Endodermal cell (in vitro differentiated cells): ENCODE results near the gene CLCN5. TPM values are rescaled to one million over a fixed set of nuclear protein-coding genes. Genes with fewer than 3 reads are reported as not detected.

Source experiments
- DNase-seq: peaks from one replicate; pipeline ENCODE4 v3.0.0-alpha.2; 2017
- H3K27ac ChIP-seq: 2 replicates; pipeline ENCODE4 v1.5.1; 2013; ENCODE audit warnings: mild to moderate bottlenecking, low read depth, low read length, moderate library complexity
- H3K27me3 ChIP-seq: 2 replicates; pipeline ENCODE4 v1.6.1; 2013; ENCODE audit warnings: mild to moderate bottlenecking, low read length, moderate library complexity; ENCODE audit not compliant: insufficient read depth, control insufficient read depth, poor library complexity, severe bottlenecking
- H3K36me3 ChIP-seq: 2 replicates; pipeline ENCODE4 v1.7.0; 2013; ENCODE audit warnings: mild to moderate bottlenecking, low read length, moderate library complexity; ENCODE audit not compliant: control insufficient read depth, insufficient read depth
- H3K4me1 ChIP-seq: one replicate; pipeline ENCODE4 v1.7.0; 2013; ENCODE audit warnings: low read length; ENCODE audit not compliant: control insufficient read depth, insufficient read depth
- H3K4me3 ChIP-seq: 2 replicates; pipeline ENCODE4 v1.5.1; 2013; ENCODE audit warnings: mild to moderate bottlenecking, low read length, moderate library complexity
- H3K9ac ChIP-seq: 2 replicates; pipeline ENCODE4 v1.6.1; 2013; ENCODE audit warnings: mild to moderate bottlenecking, low read length, moderate library complexity; ENCODE audit not compliant: poor library complexity, severe bottlenecking; ENCODE audit errors: extremely low read depth
- H3K9me3 ChIP-seq: 2 replicates; pipeline ENCODE4 v1.6.1; 2013; ENCODE audit warnings: mild to moderate bottlenecking, low read length, moderate library complexity; ENCODE audit not compliant: control insufficient read depth
- H3K27ac Mint-ChIP-seq: 2 replicates; pipeline ENCODE4 v1.8.0; 2020; ENCODE audit warnings: mixed read lengths
- H3K27me3 Mint-ChIP-seq: 2 replicates; pipeline ENCODE4 v1.8.0; 2021; ENCODE audit warnings: mild to moderate bottlenecking, mixed read lengths; ENCODE audit not compliant: insufficient read depth
- H3K36me3 Mint-ChIP-seq: 2 replicates; pipeline ENCODE4 v1.8.0; 2020; ENCODE audit warnings: low read depth, mixed read lengths
- H3K4me1 Mint-ChIP-seq: 2 replicates; pipeline ENCODE4 v1.8.0; 2020; ENCODE audit warnings: mixed read lengths
- H3K4me3 Mint-ChIP-seq: 2 replicates; pipeline ENCODE4 v1.8.0; 2020; ENCODE audit warnings: mild to moderate bottlenecking, moderate library complexity, mixed read lengths
- H3K9me3 Mint-ChIP-seq: 2 replicates; pipeline ENCODE4 v1.8.0; 2020; ENCODE audit warnings: mild to moderate bottlenecking, mixed read lengths
- CTCF ChIP-seq: fragments of 200-600 bp; sonication (generic); conservative IDR thresholded peaks from 2 replicates; pipeline ENCODE4 v1.5.0; 2021; ENCODE audit warnings: antibody characterized with exemption, mild to moderate bottlenecking
- WGBS, 2 experiments: methylation state at CpG; one replicate each; pipeline versions ENCODE4 v1.1.5 to v1.1.7; 2013; ENCODE audit warnings: missing lambda C conversion rate in 2 of 2, mixed read lengths in 1 of 2; ENCODE audit not compliant: insufficient coverage in 1 of 2, insufficient read length in 1 of 2; 5-methylcytosine and 5-hydroxymethylcytosine counted together
- total RNA-seq, 2 donors: library from RNA; stranded (reverse); fragmentation: NEBNext Ultra II Directional in 1 of 2; extraction: Animal tissue kit (Norgen Biotek cat#: 25700) in 1 of 2; gene quantifications; 2 replicates in 1 of 2; 3 replicates in 1 of 2; pipeline ENCODE4 v1.2.1, GENCODE V29; 2021

Gene CLCN5
- total RNA-seq, 2 donors from 2014 or later = 12.9 to 18.9 TPM

GRCh38 chrX:49934729-49935128 is 12.3 kb downstream of the CLCN5 start:
- Mint-ChIP-seq H3K36me3 (no peaks in the 10 kb centered on the region), H3K4me3 (no peak overlapping the region), H3K27me3 (no peaks in the 10 kb centered on the region), H3K4me1 (no peaks in the 10 kb centered on the region), H3K27ac (no peak overlapping the region), H3K9me3 (peaks cover 23% of the 10 kb centered on the region)
- Histone ChIP-seq H3K9me3 (no peaks in the 10 kb centered on the region), H3K4me3 (no peak overlapping the region), H3K9ac (no peak overlapping the region), H3K27ac (no peak overlapping the region), H3K36me3 (no peaks in the 10 kb centered on the region), H3K27me3 (no peaks in the 10 kb centered on the region), H3K4me1 (no peaks in the 10 kb centered on the region)
- DNase-seq = no peak
- no peak for TF ChIP-seq CTCF
- WGBS, 2 experiments = 88 to 100% methylated on average over 1 to 3 of the region's 3 CpGs

DNA sequence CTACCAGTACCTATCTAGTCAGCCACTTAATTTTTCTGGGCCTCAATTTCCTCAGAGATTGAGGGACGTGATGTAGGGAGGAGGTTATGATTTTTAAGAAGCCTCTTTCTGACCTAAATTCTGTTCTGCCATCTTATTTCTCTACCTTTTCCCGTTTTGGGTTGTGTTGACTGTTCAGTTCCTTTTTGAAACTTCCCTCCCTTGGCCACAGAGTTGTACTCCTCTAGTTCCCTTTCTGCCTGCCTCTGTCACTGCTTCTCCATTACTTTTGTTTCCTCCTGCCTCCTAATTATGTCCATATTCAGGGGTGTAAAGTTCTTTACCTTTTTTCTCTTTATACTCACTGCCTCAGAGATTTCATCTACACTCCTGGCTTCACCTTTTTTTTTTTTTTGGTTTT is 25.4 kb downstream of the CLCN5 start:
- Histone ChIP-seq H3K9me3 (no peaks in the 10 kb centered on the region), H3K9ac (no peak overlapping the region), H3K4me3 (no peak overlapping the region), H3K4me1 (no peaks in the 10 kb centered on the region), H3K27me3 (no peaks in the 10 kb centered on the region), H3K27ac (no peak overlapping the region), H3K36me3 (no peaks in the 10 kb centered on the region)
- no peak for DNase-seq
- Mint-ChIP-seq H3K27ac (no peak overlapping the region), H3K27me3 (no peaks in the 10 kb centered on the region), H3K4me1 (no peaks in the 10 kb centered on the region), H3K36me3 (no peaks in the 10 kb centered on the region), H3K4me3 (no peak overlapping the region), H3K9me3 (peaks cover 36% of the 10 kb centered on the region)
- 88% methylated on average over 1 of the region's 2 CpGs; no CpG with 5 or more reads in 1 of the 2 experiments for WGBS, 2 experiments
- TF ChIP-seq CTCF = no peak

- Histone ChIP-seq H3K9me3 (no peaks in the 10 kb centered on the region), H3K27ac (no peak overlapping the region), H3K4me3 (no peak overlapping the region), H3K4me1 (no peaks in the 10 kb centered on the region), H3K27me3 (no peaks in the 10 kb centered on the region), H3K9ac (no peak overlapping the region), H3K36me3 (no peaks in the 10 kb centered on the region)
- H3K27me3 Mint-ChIP-seq = no peaks in the 10 kb centered on the region
- no peak overlapping the region for H3K4me3 Mint-ChIP-seq
- TF ChIP-seq CTCF = no peak
- WGBS, 2 experiments = 100% methylated on average over 1 of the region's 1 CpG; no CpG with 5 or more reads in 1 of the 2 experiments
- no peak overlapping the region for H3K27ac Mint-ChIP-seq
- H3K9me3 Mint-ChIP-seq = peaks cover 35% of the 10 kb centered on the region
- peaks cover 1% of the 10 kb centered on the region for H3K36me3 Mint-ChIP-seq
- no peak for DNase-seq
- no peaks in the 10 kb centered on the region for H3K4me1 Mint-ChIP-seq
Observed at GRCh38 chrX:49949961-49950360, 27.6 kb downstream of the CLCN5 start.
